Natural killer cell (primary cell): ENCODE measurements around the gene UGT8. TPM values are rescaled to one million over a fixed set of nuclear protein-coding genes. Genes with fewer than 3 reads are reported as not detected.

Source experiments
- ATAC-seq, 3 donors: fragments of 150-1000 bp in 2 of 3; fragments of 200-7000 bp in 1 of 3; cut with Tn5 transposase; 1 replicate in 1 of 3; 2 replicates in 2 of 3; pipeline ENCODE4 v1.10.0; 2021; ENCODE audit warnings: mild to moderate bottlenecking in 2 of 3, moderate library complexity in 2 of 3
- DNase-seq, 2 donors: peaks; one replicate each; pipeline versions ENCODE4 v3.0.0 to v3.0.0-alpha.2; 2013 to 2021; ENCODE audit warnings: mixed read lengths in 1 of 2
- H3K27ac ChIP-seq: one replicate; pipeline ENCODE4 v1.5.1; 2013; ENCODE audit warnings: mild to moderate bottlenecking, low read length
- H3K27me3 ChIP-seq: one replicate; pipeline ENCODE4 v1.6.1; 2013; ENCODE audit warnings: low read length; ENCODE audit not compliant: control insufficient read depth, insufficient read depth
- H3K36me3 ChIP-seq: one replicate; pipeline ENCODE4 v1.6.1; 2013; ENCODE audit warnings: low read length; ENCODE audit not compliant: control insufficient read depth, insufficient read depth
- H3K4me1 ChIP-seq: one replicate; pipeline ENCODE4 v1.6.1; 2013; ENCODE audit warnings: low read length; ENCODE audit not compliant: control insufficient read depth, insufficient read depth
- H3K4me3 ChIP-seq: one replicate; pipeline ENCODE4 v1.5.1; 2013; ENCODE audit warnings: low read length
- H3K9me3 ChIP-seq: one replicate; pipeline ENCODE4 v1.6.1; 2013; ENCODE audit warnings: low read length; ENCODE audit not compliant: control insufficient read depth, insufficient read depth
- H3K27ac Mint-ChIP-seq, 2 donors: one replicate each; pipeline ENCODE4 v1.8.0; 2022; ENCODE audit warnings: mild to moderate bottlenecking in 2 of 2, mixed read lengths in 2 of 2, moderate library complexity in 1 of 2
- H3K27me3 Mint-ChIP-seq, 2 donors: one replicate each; pipeline ENCODE4 v1.8.0; 2022; ENCODE audit warnings: low read depth in 2 of 2, mixed read lengths in 2 of 2
- H3K36me3 Mint-ChIP-seq: one replicate; pipeline ENCODE4 v1.8.0; 2022; ENCODE audit warnings: mixed read lengths
- H3K4me1 Mint-ChIP-seq, 2 donors: one replicate each; pipeline ENCODE4 v1.8.0; 2022; ENCODE audit warnings: mixed read lengths in 2 of 2
- H3K4me3 Mint-ChIP-seq: one replicate; pipeline ENCODE4 v1.8.0; 2022; ENCODE audit warnings: mild to moderate bottlenecking, moderate library complexity, mixed read lengths
- H3K9me3 Mint-ChIP-seq, 2 donors: one replicate each; pipeline ENCODE4 v1.8.0; 2022; ENCODE audit warnings: mixed read lengths in 2 of 2
- CTCF ChIP-seq: fragments of 200-600 bp; IDR thresholded peaks from one replicate; pipeline ENCODE4 v1.8.0; 2022; ENCODE audit warnings: antibody characterized with exemption
- WGBS: methylation state at CpG from one replicate; pipeline ENCODE4 v1.1.7; 2013; ENCODE audit warnings: missing lambda C conversion rate; ENCODE audit not compliant: insufficient coverage; 5-methylcytosine and 5-hydroxymethylcytosine counted together
- intact Hi-C: fragments of 100-400 bp; cut with micrococcal nuclease; formaldehyde crosslinking; loops from one replicate; pipeline ENCODE4 v1.14.2; 2022
- total RNA-seq, 4 donors: library from RNA; stranded (reverse); fragments of 120-200 nt in 1 of 4; gene quantifications; one replicate each; pipeline versions ENCODE4 v1.2.3 to v1.2.4, GENCODE V29; 2013 to 2022

Gene UGT8
- total RNA-seq, 3 donors from 2014 or later (not counting 1 experiment from before 2014, with no cell fraction given): 0.16 to 0.25 TPM; not detected in 1

- no peaks in the 10 kb centered on the region for H3K36me3 ChIP-seq
- H3K9me3 ChIP-seq: no peaks in the 10 kb centered on the region
- Mint-ChIP-seq H3K27me3 (no peaks in the 10 kb centered on the region), H3K27ac (no peak overlapping the region), H3K4me3 (no peak overlapping the region), H3K36me3 (no peaks in the 10 kb centered on the region), H3K9me3 (peaks cover 0 to 5% of the 10 kb centered on the region in 2 donors), H3K4me1 (no peaks in the 10 kb centered on the region)
- no peak for TF ChIP-seq CTCF
- intact Hi-C loops: no loop called here
- no peak for DNase-seq
- H3K4me3 ChIP-seq: no peak overlapping the region
- H3K4me1 ChIP-seq: no peaks in the 10 kb centered on the region
- no peaks in the 10 kb centered on the region for H3K27me3 ChIP-seq
- no peak for ATAC-seq
- H3K27ac ChIP-seq: no peak overlapping the region
Observed at GRCh38 chr4:114717432-114717831, 118.8 kb downstream of the UGT8 start.

- Mint-ChIP-seq H3K4me1 (no peaks in the 10 kb centered on the region), H3K9me3 (no peaks in the 10 kb centered on the region), H3K4me3 (no peak overlapping the region), H3K36me3 (no peaks in the 10 kb centered on the region), H3K27me3 (no peaks in the 10 kb centered on the region), H3K27ac (no peak overlapping the region)
- H3K9me3 ChIP-seq: no peaks in the 10 kb centered on the region
- no peaks in the 10 kb centered on the region for H3K4me1 ChIP-seq
- no peak overlapping the region for H3K4me3 ChIP-seq
- TF ChIP-seq CTCF: no peak
- ATAC-seq: no peak
- WGBS: 62% methylated on average over 6 of the region's 6 CpGs
- DNase-seq: no peak
- intact Hi-C loops: no loop called here
- H3K27me3 ChIP-seq: no peaks in the 10 kb centered on the region
- H3K36me3 ChIP-seq: no peaks in the 10 kb centered on the region
- no peak overlapping the region for H3K27ac ChIP-seq
Observed at GRCh38 chr4:114725066-114725465, 126.5 kb downstream of the UGT8 start.

GRCh38 chr4:114727461-114727860 lies 128.9 kb downstream of the UGT8 start:
- no peaks in the 10 kb centered on the region for H3K4me1 ChIP-seq
- H3K27me3 ChIP-seq: no peaks in the 10 kb centered on the region
- DNase-seq: no peak
- no peaks in the 10 kb centered on the region for H3K36me3 ChIP-seq
- no peaks in the 10 kb centered on the region for H3K27me3 Mint-ChIP-seq
- H3K9me3 Mint-ChIP-seq: no peaks in the 10 kb centered on the region
- ATAC-seq: no peak
- no peaks in the 10 kb centered on the region for H3K36me3 Mint-ChIP-seq
- no peaks in the 10 kb centered on the region for H3K4me1 Mint-ChIP-seq
- H3K4me3 Mint-ChIP-seq: no peak overlapping the region
- no peak overlapping the region for H3K4me3 ChIP-seq
- no peaks in the 10 kb centered on the region for H3K9me3 ChIP-seq
- no CpG with 5 or more reads among the region's 1 CpG for WGBS
- no peak overlapping the region for H3K27ac ChIP-seq
- intact Hi-C loops: no loop called here
- H3K27ac Mint-ChIP-seq: no peak overlapping the region
- no peak for TF ChIP-seq CTCF
